SJCRH30 (cell line): ENCODE measurements around the gene IFIT1B. TPM values are rescaled to one million over a fixed set of nuclear protein-coding genes. Genes with fewer than 3 reads are reported as not detected.

Source experiments
- DNase-seq, 2 experiments: peaks; one replicate each; pipeline ENCODE4 v3.0.0-alpha.2; 2015 to 2020
- H3K27ac ChIP-seq: fragments of 250-450 bp; sonication (Bioruptor Pico); 2 replicates; pipeline ENCODE4 v1.5.1; 2020; ENCODE audit warnings: mild to moderate bottlenecking, moderate library complexity
- H3K27me3 ChIP-seq: fragments of 250-450 bp; sonication (Bioruptor Pico); 2 replicates; pipeline ENCODE4 v1.5.1; 2020; ENCODE audit warnings: mild to moderate bottlenecking, moderate library complexity
- H3K36me3 ChIP-seq: fragments of 250-450 bp; sonication (Bioruptor Pico); 2 replicates; pipeline ENCODE4 v1.5.1; 2020; ENCODE audit warnings: mild to moderate bottlenecking, moderate library complexity
- H3K4me1 ChIP-seq: fragments of 250-450 bp; sonication (Bioruptor Pico); 2 replicates; pipeline ENCODE4 v1.5.1; 2020; ENCODE audit warnings: mild to moderate bottlenecking, moderate library complexity
- H3K4me3 ChIP-seq: fragments of 250-450 bp; sonication (Bioruptor Pico); 2 replicates; pipeline ENCODE4 v1.5.1; 2020; ENCODE audit warnings: mild to moderate bottlenecking, moderate library complexity
- H3K9me3 ChIP-seq: fragments of 250-450 bp; sonication (Bioruptor Pico); replicated peaks from 2 replicates; pipeline ENCODE4 v1.5.1; 2020; ENCODE audit warnings: mild to moderate bottlenecking, moderate library complexity
- total RNA-seq: library from RNA; depleted of rRNA; stranded (reverse); fragments of >200 nt; shearing (Covaris generic); gene quantifications from 2 replicates; pipeline ENCODE4 v1.2.3, GENCODE V29; 2014; rRNA removed

Gene IFIT1B
- total RNA-seq, 1 experiment from 2014 or later: not detected

GRCh38 chr10:89427629-89428028 is 49.8 kb downstream of the IFIT1B start:
- H3K27me3 ChIP-seq: no peaks in the 10 kb centered on the region
- no peaks in the 10 kb centered on the region for H3K9me3 ChIP-seq
- 0 out of 2 replicates have a peak, but pooled peaks cover 7% of the 10 kb centered on the region for H3K4me1 ChIP-seq
- no peak overlapping the region for H3K27ac ChIP-seq
- no peaks in the 10 kb centered on the region for H3K36me3 ChIP-seq
- no peak overlapping the region for H3K4me3 ChIP-seq
- DNase-seq: no peak

DNA sequence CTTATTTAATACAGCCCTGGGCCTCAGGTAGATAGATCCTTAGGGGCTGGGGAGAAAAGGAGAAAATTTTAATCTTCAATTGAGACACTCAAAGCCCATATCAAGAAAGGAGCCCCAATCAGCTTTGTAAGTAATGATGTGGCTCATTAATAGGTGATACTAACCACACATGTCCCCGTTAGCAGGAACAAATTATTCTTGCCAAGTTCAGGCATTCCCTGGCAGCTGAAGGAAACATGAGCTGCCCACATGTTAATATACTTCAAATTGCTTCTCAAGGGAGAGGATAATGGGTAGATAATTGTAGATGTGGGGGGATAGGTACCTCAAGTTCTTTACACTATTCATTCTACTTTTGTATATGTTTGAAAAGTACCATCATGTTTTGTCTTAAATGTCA is 51.0 kb downstream of the IFIT1B start:
- Histone ChIP-seq H3K4me3 (no peak overlapping the region), H3K27ac (no peak overlapping the region), H3K9me3 (no peaks in the 10 kb centered on the region), H3K36me3 (no peaks in the 10 kb centered on the region), H3K4me1 (0 out of 2 replicates have a peak, but pooled peaks cover 7% of the 10 kb centered on the region), H3K27me3 (no peaks in the 10 kb centered on the region)
- DNase-seq: peak; percentile 7 to 35

DNA sequence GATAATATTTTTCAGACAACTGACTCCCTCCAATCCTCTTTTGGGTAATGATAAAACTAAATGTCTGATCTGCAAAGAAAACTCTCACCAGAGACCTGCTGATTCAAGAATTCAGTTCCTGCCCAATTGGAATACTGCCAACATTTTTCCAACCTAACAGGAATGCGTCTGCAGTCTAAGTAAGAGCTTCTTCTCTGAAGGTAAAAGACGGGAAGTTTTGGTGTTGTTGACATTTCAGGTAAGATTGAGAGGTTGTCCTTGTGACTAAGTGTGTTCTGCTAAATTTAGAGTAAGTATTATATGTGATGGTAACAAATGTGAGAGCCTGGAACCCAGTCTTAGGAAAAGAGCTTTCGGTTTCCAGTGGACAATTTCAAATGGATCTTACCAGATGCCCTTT is 54.1 kb downstream of the IFIT1B start:
- Histone ChIP-seq H3K36me3 (no peaks in the 10 kb centered on the region), H3K27ac (no peak overlapping the region), H3K4me3 (no peak overlapping the region), H3K27me3 (no peaks in the 10 kb centered on the region), H3K9me3 (no peaks in the 10 kb centered on the region), H3K4me1 (0 out of 2 replicates have a peak, but pooled peaks cover 7% of the 10 kb centered on the region)
- peak in 1 of 2 experiments; percentile 19 for DNase-seq

Other genes starting within 250 kb of the IFIT1B start
- 0.22 TPM in 1 of 2 replicates, not detected in the other for gene CH25H, start 170.7 kb upstream of the IFIT1B start, total RNA-seq
- gene LIPA, start 126.3 kb upstream of the IFIT1B start, total RNA-seq: 14.5 and 14.6 TPM in 2 replicates
- 0.26 and 0.28 TPM in 2 replicates for gene IFIT2, start 76.0 kb upstream of the IFIT1B start, total RNA-seq
- gene IFIT3, start 50.1 kb upstream of the IFIT1B start, total RNA-seq: 0.73 and 0.76 TPM in 2 replicates
- 0.33 and 0.36 TPM in 2 replicates for gene IFIT1, start 14.6 kb downstream of the IFIT1B start, total RNA-seq
- 7.1 and 8.1 TPM in 2 replicates for gene IFIT5, start 36.5 kb downstream of the IFIT1B start, total RNA-seq
- gene SLC16A12, start 157.5 kb downstream of the IFIT1B start, total RNA-seq: 0.15 and 0.18 TPM in 2 replicates